GM10266 (cell line): ENCODE results near the gene PEX6.
A peak's percentile ranks its signal among the peaks of the same experiment; 100 is the strongest.

Experiments used
- DNase-seq: peaks from one replicate; pipeline ENCODE4 v3.0.0; 2012; ENCODE audit errors: extremely low spot score
- CTCF ChIP-seq: IDR thresholded peaks from 2 replicates; pipeline ENCODE4 v1.5.1; 2012; ENCODE audit warnings: mild to moderate bottlenecking, low read depth; ENCODE audit not compliant: control insufficient read depth, insufficient read depth; ENCODE audit errors: missing control alignments

Gene PEX6

GRCh38 chr6:42935322-42935721, 43.7 kb downstream of the PEX6 start:
- no peak for TF ChIP-seq CTCF
- no peak for DNase-seq

- no peak for TF ChIP-seq CTCF
Measured at GRCh38 chr6:42933205-42933604, 45.8 kb downstream of the PEX6 start.

GRCh38 chr6:42932412-42932811, 46.6 kb downstream of the PEX6 start:
- no peak for DNase-seq
- TF ChIP-seq CTCF = no peak

More at GRCh38 chr6:42933205-42933604, 45.8 kb downstream of the PEX6 start:
- no peak for DNase-seq

- TF ChIP-seq CTCF = no peak
- DNase-seq = peak; percentile 83
Measured at GRCh38 chr6:42929821-42930360, 49.1 kb downstream of the PEX6 start.

GRCh38 chr6:42928986-42929820, 49.8 kb downstream of the PEX6 start, which contains the start of gene CNPY3:
TSS of gene CNPY3 (plus strand) at chr6:42929480. CDS start at chr6:42929571, 91 bp downstream.
- no peak for TF ChIP-seq CTCF
- peak; percentile 94 for DNase-seq

- no peak for DNase-seq
- no peak for TF ChIP-seq CTCF
Measured at GRCh38 chr6:42925248-42925857, 53.6 kb downstream of the PEX6 start.

GRCh38 chr6:42923666-42924065, 55.3 kb downstream of the PEX6 start:
- DNase-seq = no peak
- no peak for TF ChIP-seq CTCF
